Smooth muscle cell of the brain vasculature (primary cell): ENCODE measurements around the gene FABP1.

ENCODE experiments used
- DNase-seq: peaks from one replicate; pipeline ENCODE4 v3.0.0-alpha.2; 2012; ENCODE audit warnings: low read depth, low spot score

The FABP1 gene

DNA sequence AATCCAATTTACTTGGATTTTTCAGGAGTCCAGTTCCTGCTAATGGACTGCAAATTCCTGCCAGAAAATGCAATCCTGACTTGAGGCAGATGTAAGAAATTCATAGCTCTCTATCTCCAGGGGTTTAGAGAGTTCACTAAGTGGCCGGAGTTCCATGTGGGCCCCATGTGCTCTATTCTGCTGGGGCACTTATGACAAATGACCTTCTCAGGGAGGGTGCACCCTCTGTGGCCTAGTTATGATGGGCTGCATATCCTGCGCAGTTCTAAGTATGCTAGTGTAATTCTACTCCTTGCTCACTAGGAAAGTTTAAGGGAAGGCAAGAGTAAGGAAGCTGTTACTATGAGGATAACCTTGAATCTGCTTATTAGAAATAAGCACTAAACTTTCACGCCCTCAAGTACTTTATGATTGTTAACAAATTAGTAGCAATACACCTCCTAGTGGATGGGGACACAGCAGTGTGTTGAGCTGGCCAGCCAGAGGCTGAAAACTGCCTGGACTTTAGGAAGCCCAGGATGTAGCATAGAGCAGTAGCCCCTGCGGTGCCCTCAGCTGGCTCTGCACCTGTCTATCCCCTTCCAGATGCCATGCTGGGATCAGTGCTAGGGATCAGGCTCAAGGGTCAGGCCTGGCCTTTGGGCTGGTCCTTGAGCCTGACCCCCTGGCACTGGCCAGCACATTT is 45.8 kb downstream of the FABP1 start:
- no peak for DNase-seq

DNA sequence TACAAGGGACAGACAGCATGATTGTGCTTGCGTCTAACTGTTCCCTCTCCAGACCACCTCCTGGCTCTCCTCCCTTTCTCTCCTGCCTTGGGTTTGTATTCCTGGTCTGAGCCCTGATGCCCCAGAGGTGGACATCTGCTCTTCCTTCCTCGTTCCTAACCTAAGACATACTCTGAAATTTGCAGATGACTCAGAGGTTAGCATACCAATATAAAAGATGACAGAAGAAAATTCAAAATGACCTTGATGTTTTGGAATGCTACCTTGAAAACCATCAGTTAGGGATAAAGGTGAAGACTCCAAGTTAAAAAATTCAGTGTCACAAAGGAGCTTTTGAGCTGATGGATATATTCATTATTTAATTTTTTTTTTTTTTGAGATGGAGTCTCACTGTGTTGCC is 47.3 kb downstream of the FABP1 start:
- DNase-seq, result no peak

DNA sequence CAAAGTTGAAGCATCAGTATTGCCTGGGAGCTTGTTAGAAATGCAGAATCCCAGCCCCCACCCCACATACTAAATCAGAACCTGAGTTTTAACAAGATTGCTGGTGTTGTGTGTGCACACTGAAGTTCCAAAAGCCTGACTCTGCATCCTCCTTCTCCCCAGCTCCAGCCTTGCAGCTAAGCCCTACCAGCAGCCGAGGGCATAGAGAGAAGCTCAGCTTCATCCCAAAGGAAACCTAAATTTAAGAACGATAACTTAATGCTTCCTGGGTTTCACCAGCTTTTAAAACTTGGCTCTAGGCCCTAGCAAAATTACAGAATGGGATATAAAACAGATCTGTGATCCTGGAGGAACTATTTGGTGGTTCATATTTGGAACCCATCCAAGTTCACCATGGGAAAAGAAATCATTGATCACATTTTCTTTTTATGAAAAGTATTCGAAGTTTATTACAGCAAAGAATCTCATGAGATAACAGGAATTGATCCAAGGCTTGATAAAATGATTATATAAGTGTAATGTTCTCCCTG is 49.2 kb downstream of the FABP1 start:
- no peak for DNase-seq

DNA sequence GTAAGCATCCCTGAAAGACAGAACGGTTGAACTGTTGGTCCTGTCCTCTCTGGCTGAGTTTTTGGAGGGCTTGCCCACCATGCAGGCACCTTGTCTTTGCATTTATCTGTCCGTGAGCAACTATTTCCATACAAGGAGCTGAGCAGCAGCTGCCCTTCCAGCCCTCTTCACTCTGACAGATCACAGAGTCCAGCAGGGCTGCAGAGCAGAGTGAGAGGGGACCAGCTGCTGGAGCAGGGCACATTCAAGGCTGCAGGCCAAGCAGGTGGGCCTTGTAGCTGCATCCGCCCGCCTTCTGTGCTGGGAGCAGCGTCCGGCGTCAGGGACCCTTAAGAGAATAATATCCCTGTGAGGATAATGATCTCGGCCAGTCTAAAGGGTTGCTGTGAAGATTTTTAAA is 50.8 kb downstream of the FABP1 start:
- DNase-seq, result no peak

DNA sequence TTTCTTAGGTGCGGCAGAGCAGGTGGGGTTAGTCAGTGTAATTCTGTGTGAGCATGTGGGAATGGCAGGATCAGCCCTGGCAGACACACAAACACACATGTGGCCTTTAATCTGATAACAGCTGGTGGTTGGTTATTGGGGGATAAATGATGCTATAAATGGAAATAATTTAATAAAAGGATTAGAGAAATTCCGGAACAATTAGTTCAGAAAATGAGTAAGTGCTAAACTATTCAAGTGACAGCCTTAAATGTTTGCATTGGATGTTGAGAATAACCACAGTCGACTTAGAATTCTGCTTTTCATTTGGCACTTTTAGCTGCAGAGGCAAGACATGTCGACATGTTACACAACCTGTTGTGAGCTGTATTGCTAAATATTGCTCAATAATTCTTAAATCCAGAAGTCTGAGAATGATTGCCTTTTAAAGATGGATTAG is 53.0 kb downstream of the FABP1 start:
- DNase-seq, result no peak

DNA sequence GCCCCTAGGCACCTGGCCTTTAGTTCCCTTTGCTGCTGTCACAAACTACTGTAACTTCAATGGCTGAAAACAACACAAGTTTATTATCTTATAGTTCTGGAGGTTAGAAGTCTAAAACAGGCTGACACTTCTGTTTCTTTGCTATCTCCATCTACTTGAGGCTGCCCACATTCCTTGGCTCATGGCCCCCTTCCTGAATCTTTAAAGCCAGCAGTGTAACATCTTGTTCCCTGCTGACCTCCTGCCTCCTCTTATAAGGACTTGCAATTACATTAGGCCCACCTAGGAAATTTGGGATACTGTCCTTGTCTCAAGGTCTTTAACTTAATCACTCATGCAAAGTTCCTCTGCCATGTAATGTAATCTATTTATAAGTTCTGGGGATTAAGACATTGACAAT is 53.7 kb downstream of the FABP1 start:
- DNase-seq, result no peak
